Hepatocyte (in vitro differentiated cells): ENCODE data around the gene CCDC158. TPM values are rescaled to one million over a fixed set of nuclear protein-coding genes. Genes with fewer than 3 reads are reported as not detected.

Source experiments
- DNase-seq: peaks from one replicate; pipeline ENCODE4 v3.0.0-alpha.2; 2016; ENCODE audit warnings: low spot score
- H2AFZ ChIP-seq: fragments of 200-600 bp; sonication (generic); 2 replicates; pipeline ENCODE4 v1.6.0; 2016; ENCODE audit warnings: antibody characterized with exemption, mild to moderate bottlenecking
- H3K27ac ChIP-seq: fragments of 200-600 bp; sonication (generic); 2 replicates; pipeline ENCODE4 v1.5.1; 2016; ENCODE audit warnings: mild to moderate bottlenecking
- H3K27me3 ChIP-seq: fragments of 200-600 bp; sonication (generic); 2 replicates; pipeline ENCODE4 v1.6.1; 2016
- H3K36me3 ChIP-seq: fragments of 200-600 bp; sonication (generic); replicated peaks from 2 replicates; pipeline ENCODE4 v1.5.1; 2016; ENCODE audit warnings: low read depth; ENCODE audit not compliant: insufficient read depth
- H3K4me1 ChIP-seq: fragments of 200-600 bp; sonication (generic); 2 replicates; pipeline ENCODE4 v1.5.1; 2016; ENCODE audit warnings: mild to moderate bottlenecking, moderate library complexity; ENCODE audit not compliant: insufficient read depth
- H3K4me2 ChIP-seq: fragments of 200-600 bp; sonication (generic); 2 replicates; pipeline ENCODE4 v1.6.0; 2016
- H3K4me3 ChIP-seq: fragments of 200-600 bp; sonication (generic); 2 replicates; pipeline ENCODE4 v1.5.1; 2016; ENCODE audit warnings: mild to moderate bottlenecking
- H3K79me2 ChIP-seq: fragments of 200-600 bp; sonication (generic); 2 replicates; pipeline ENCODE4 v1.6.0; 2017; ENCODE audit warnings: mild to moderate bottlenecking
- H3K9me2 ChIP-seq: fragments of 200-600 bp; sonication (generic); replicated peaks from 2 replicates; pipeline ENCODE4 v1.6.0; 2017; ENCODE audit warnings: mild to moderate bottlenecking; ENCODE audit not compliant: insufficient read depth
- H3K9me3 ChIP-seq: fragments of 200-600 bp; sonication (generic); 2 replicates; pipeline ENCODE4 v1.5.1; 2016; ENCODE audit warnings: low read depth, mild to moderate bottlenecking
- H4K20me1 ChIP-seq: fragments of 200-600 bp; sonication (generic); 2 replicates; pipeline ENCODE4 v1.6.0; 2016; ENCODE audit warnings: mild to moderate bottlenecking; ENCODE audit not compliant: insufficient read depth, poor library complexity, severe bottlenecking
- EZH2 ChIP-seq: fragments of 200-600 bp; sonication (generic); IDR thresholded peaks from 2 replicates; pipeline ENCODE4 v1.6.1; 2016; ENCODE audit warnings: antibody characterized with exemption, mild to moderate bottlenecking, borderline replicate concordance
- EZH2phosphoT487 ChIP-seq: fragments of 200-600 bp; sonication (generic); IDR thresholded peaks from one replicate; pipeline ENCODE4 v1.6.1; 2018; ENCODE audit warnings: antibody characterized with exemption, mild to moderate bottlenecking, low read depth, moderate library complexity; ENCODE audit not compliant: unreplicated experiment, severe bottlenecking
- WGBS: methylation state at CpG from one replicate; pipeline ENCODE4 v1.1.6; 2016; ENCODE audit warnings: low lambda C conversion rate; ENCODE audit errors: missing lambda C conversion rate; 5-methylcytosine and 5-hydroxymethylcytosine counted together
- polyA plus RNA-seq: library from polyadenylated mRNA; unstranded; fragments of >200 nt; fragmentation: Nextera tagmentation; extraction: Ambion mirVana; gene quantifications from 2 replicates; pipeline ENCODE4 v1.2.1, GENCODE V29; 2016
- total RNA-seq: library from RNA; depleted of rRNA; stranded (reverse); fragments of >200 nt; gene quantifications from 2 replicates; pipeline ENCODE4 v1.2.3, GENCODE V29; 2014
- TF ChIP-seq, protein P1 (sequence below): fragments of 200-600 bp; sonication (generic); IDR thresholded peaks from 2 replicates; pipeline ENCODE4 v1.5.1; 2016; ENCODE audit warnings: antibody characterized with exemption, mild to moderate bottlenecking; ENCODE audit not compliant: poor library complexity

The CCDC158 gene
- total and polyA plus RNA-seq, 2 experiments from 2014 or later: 0.04 TPM; not detected in 1

DNA sequence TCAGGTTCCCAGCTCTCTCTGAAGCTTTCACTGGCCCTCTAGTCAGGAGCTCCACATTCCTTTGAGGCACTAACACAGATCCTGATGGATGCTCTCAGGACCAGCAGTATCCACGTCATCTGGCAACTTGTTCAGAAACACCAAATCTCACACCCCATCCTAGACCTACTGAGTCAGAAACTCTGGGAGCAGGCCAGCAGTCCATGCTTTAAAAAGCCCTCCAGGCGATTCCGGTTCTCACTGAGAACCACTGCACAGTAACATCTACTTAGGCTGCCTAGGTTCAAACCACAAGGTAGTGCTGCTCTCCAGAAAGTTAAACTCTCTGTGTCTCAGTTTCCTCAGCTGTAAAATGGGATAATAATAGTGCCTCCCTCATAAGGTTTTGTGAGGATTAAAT, 55.3 kb downstream of the CCDC158 start:
- H2AFZ ChIP-seq: no peak overlapping the region
- H4K20me1 ChIP-seq: no peaks in the 10 kb centered on the region
- no peaks in the 10 kb centered on the region for H3K79me2 ChIP-seq
- no peaks in the 10 kb centered on the region for H3K9me2 ChIP-seq
- 90% methylated on average over 3 of the region's 3 CpGs for whole genome bisulfite sequencing
- no peak for DNase-seq
- no peaks in the 10 kb centered on the region for H3K36me3 ChIP-seq
- H3K9me3 ChIP-seq: no peaks in the 10 kb centered on the region
- TF ChIP-seq, protein P1, sequence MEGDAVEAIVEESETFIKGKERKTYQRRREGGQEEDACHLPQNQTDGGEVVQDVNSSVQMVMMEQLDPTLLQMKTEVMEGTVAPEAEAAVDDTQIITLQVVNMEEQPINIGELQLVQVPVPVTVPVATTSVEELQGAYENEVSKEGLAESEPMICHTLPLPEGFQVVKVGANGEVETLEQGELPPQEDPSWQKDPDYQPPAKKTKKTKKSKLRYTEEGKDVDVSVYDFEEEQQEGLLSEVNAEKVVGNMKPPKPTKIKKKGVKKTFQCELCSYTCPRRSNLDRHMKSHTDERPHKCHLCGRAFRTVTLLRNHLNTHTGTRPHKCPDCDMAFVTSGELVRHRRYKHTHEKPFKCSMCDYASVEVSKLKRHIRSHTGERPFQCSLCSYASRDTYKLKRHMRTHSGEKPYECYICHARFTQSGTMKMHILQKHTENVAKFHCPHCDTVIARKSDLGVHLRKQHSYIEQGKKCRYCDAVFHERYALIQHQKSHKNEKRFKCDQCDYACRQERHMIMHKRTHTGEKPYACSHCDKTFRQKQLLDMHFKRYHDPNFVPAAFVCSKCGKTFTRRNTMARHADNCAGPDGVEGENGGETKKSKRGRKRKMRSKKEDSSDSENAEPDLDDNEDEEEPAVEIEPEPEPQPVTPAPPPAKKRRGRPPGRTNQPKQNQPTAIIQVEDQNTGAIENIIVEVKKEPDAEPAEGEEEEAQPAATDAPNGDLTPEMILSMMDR: no peak
- TF ChIP-seq EZH2 (no peak), EZH2phosphoT487 (no peak)
- H3K4me1 ChIP-seq: no peaks in the 10 kb centered on the region
- H3K27ac ChIP-seq: no peak overlapping the region
- no peaks in the 10 kb centered on the region for H3K27me3 ChIP-seq
- no peak overlapping the region for H3K4me2 ChIP-seq
- no peak overlapping the region for H3K4me3 ChIP-seq

DNA sequence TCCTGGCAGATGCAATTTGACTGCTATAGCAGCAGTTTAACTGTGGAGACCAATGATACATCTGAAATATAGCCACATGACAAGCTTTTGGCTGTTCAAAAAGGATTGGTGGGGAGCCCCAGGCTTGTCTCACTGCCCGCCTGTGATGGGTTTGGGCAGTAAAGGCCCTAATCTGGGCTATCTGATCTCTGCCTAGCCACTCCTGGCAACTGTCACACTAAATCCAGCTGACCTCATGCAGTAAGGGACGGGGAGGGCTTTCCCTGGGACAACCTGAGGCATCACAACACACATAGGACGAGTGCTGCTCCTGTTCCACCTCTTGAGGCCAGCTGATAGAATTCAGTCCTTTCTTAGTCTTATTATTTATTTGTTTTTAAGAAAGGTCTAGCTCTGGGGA, 56.2 kb downstream of the CCDC158 start:
- Histone ChIP-seq H3K4me2 (no peak overlapping the region), H3K27me3 (no peaks in the 10 kb centered on the region), H3K79me2 (no peaks in the 10 kb centered on the region), H3K4me1 (no peaks in the 10 kb centered on the region), H3K36me3 (no peaks in the 10 kb centered on the region), H2AFZ (no peak overlapping the region), H3K9me3 (no peaks in the 10 kb centered on the region), H4K20me1 (no peaks in the 10 kb centered on the region), H3K9me2 (no peaks in the 10 kb centered on the region), H3K27ac (no peak overlapping the region), H3K4me3 (no peak overlapping the region)
- 77% methylated on average over 3 of the region's 3 CpGs for WGBS
- DNase-seq: no peak
- TF ChIP-seq, protein P1: no peak
- TF ChIP-seq EZH2phosphoT487: no peak
- no peak for TF ChIP-seq EZH2

DNA sequence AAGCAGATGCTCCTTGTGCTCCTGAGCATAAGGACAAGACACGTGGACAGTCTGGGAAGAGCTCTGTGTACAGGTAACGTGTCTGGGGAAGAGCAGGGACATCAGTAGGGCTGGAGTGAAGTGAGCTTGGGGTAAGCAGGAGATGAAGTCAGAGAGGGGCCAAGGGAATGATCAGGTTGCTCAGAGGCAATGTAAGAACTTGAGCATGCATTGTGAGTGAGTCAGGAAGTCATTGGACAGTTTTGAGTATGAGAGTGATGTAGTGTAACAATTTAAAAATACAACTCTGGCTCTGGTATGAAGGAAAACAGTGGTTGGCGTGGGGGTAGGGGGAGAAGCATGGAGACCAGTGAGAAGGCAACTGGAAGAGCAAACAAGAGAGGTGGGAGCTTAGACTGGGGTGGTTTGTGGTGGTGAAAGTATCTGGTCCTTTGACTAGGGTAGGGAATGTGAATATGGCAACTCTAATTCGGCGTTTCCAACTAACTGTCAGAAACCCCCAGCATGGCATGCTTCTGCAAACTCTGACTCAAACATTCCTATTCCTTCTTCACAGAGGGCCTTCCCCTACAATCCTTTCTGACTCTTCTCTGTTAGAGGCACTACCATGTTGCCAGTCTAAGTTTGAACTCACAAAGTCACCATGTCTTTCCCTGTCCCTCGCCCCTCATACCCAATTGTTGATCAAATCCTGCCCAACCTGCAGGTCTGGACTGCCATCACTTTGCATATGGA, 57.2 kb downstream of the CCDC158 start:
- H3K27me3 ChIP-seq: no peaks in the 10 kb centered on the region
- no peak overlapping the region for H2AFZ ChIP-seq
- 90% methylated on average over 6 of the region's 6 CpGs for WGBS
- H3K4me2 ChIP-seq: no peak overlapping the region
- H3K4me1 ChIP-seq: no peaks in the 10 kb centered on the region
- H3K36me3 ChIP-seq: no peaks in the 10 kb centered on the region
- DNase-seq: no peak
- H4K20me1 ChIP-seq: no peaks in the 10 kb centered on the region
- H3K79me2 ChIP-seq: no peaks in the 10 kb centered on the region
- no peaks in the 10 kb centered on the region for H3K9me3 ChIP-seq
- TF ChIP-seq EZH2: no peak
- TF ChIP-seq EZH2phosphoT487: no peak
- TF ChIP-seq, protein P1: no peak
- H3K9me2 ChIP-seq: no peaks in the 10 kb centered on the region
- no peak overlapping the region for H3K4me3 ChIP-seq
- no peak overlapping the region for H3K27ac ChIP-seq
